ENCODE data around the gene E2F6. TPM values are rescaled to one million over a fixed set of nuclear protein-coding genes. Genes with fewer than 3 reads are reported as not detected.

The E2F6 gene
- total RNA-seq, 4 donors from 2014 or later: 10.1 to 18.2 (median 13.4) TPM

GRCh38 chr2:11419781-11420180, 46.2 kb downstream of the E2F6 start:
- H3K4me3 ChIP-seq (ENCODE audit: low read depth, poor library complexity, severe bottlenecking): no peak overlapping the region
- 46 to 52% methylated on average over 8 of the region's 8 CpGs for WGBS, 2 donors
- DNase-seq (ENCODE audit: low spot score in 2 of 2): peak in 1 of 2 donors; percentile 15
- TF ChIP-seq CTCF (IDR thresholded peaks at IDR 0.05): no peak
- TF ChIP-seq POLR2A (IDR thresholded peaks at IDR 0.05): no peak
- intact Hi-C loops (cut with DNase I; ENCODE audit: low total_unique reads): loop anchor here (10.0 kb wide), 1 partner anchor 185 kb away; no protein-coding TSS in a partner anchor

GRCh38 chr2:11417946-11418585, 47.9 kb downstream of the E2F6 start:
- no peak for DNase-seq (ENCODE audit: low spot score in 2 of 2)
- intact Hi-C loops (cut with DNase I; ENCODE audit: low total_unique reads): loop anchor here (10.0 kb wide), 1 partner anchor 183 kb away; no protein-coding TSS in a partner anchor
- WGBS, 2 donors: 59 to 67% methylated on average over 8 of the region's 8 CpGs
- no peak for TF ChIP-seq CTCF (IDR thresholded peaks at IDR 0.05)
- no peak for TF ChIP-seq POLR2A (IDR thresholded peaks at IDR 0.05)
- no peak overlapping the region for H3K4me3 ChIP-seq (ENCODE audit: low read depth, poor library complexity, severe bottlenecking)

GRCh38 chr2:11416931-11417330, 49.0 kb downstream of the E2F6 start:
- H3K4me3 ChIP-seq (ENCODE audit: low read depth, poor library complexity, severe bottlenecking): no peak overlapping the region
- no peak for DNase-seq (ENCODE audit: low spot score in 2 of 2)
- TF ChIP-seq CTCF (IDR thresholded peaks at IDR 0.05) (no peak), POLR2A (IDR thresholded peaks at IDR 0.05) (no peak)
- 94 to 96% methylated on average over 2 of the region's 2 CpGs for WGBS, 2 donors
- intact Hi-C loops (cut with DNase I; ENCODE audit: low total_unique reads): loop anchor here (10.0 kb wide), 1 partner anchor 182 kb away; no protein-coding TSS in a partner anchor

GRCh38 chr2:11416186-11416585, 49.8 kb downstream of the E2F6 start:
- intact Hi-C loops (cut with DNase I; ENCODE audit: low total_unique reads): loop anchor here (10.0 kb wide), 1 partner anchor 181 kb away; no protein-coding TSS in a partner anchor
- WGBS, 2 donors: 90 to 93% methylated on average over 2 of the region's 2 CpGs
- no peak overlapping the region for H3K4me3 ChIP-seq (ENCODE audit: low read depth, poor library complexity, severe bottlenecking)
- peak in 1 of 2 donors; percentile 46 for DNase-seq (ENCODE audit: low spot score in 2 of 2)
- no peak for TF ChIP-seq CTCF (IDR thresholded peaks at IDR 0.05)
- no peak for TF ChIP-seq POLR2A (IDR thresholded peaks at IDR 0.05)

GRCh38 chr2:11414372-11415124, 51.4 kb downstream of the E2F6 start:
- H3K4me3 ChIP-seq (ENCODE audit: low read depth, poor library complexity, severe bottlenecking): no peak overlapping the region
- 77 to 83% methylated on average over 12 of the region's 12 CpGs for WGBS, 2 donors
- DNase-seq (ENCODE audit: low spot score in 2 of 2): peak in 1 of 2 donors; percentile 25
- no peak for TF ChIP-seq POLR2A (IDR thresholded peaks at IDR 0.05)
- TF ChIP-seq CTCF (IDR thresholded peaks at IDR 0.05): no peak
- intact Hi-C loops (cut with DNase I; ENCODE audit: low total_unique reads): loop anchor here (10.0 kb wide), 1 partner anchor 180 kb away; no protein-coding TSS in a partner anchor

Data from lower leg skin (tissue), 4 donors.